Fibroblast of the aortic adventitia (primary cell): ENCODE measurements around the gene ZNF736. TPM values are rescaled to one million over a fixed set of nuclear protein-coding genes. Genes with fewer than 3 reads are reported as not detected.
"Not testable (repeated sequence)": the region's sequence is repeated elsewhere in the genome, so short reads cannot be mapped to it uniquely, and the experiment has no call there.

Experiments used
- DNase-seq: peaks from one replicate; pipeline ENCODE4 v3.0.0-alpha.2; 2010; ENCODE audit warnings: low read depth
- H3K4me3 ChIP-seq: 2 replicates; pipeline ENCODE4 v1.5.1; 2011; ENCODE audit warnings: low read depth, mild to moderate bottlenecking, control low read depth, low read length, moderate library complexity
- total RNA-seq: library from RNA; depleted of rRNA; stranded (reverse); fragments of >200 nt; gene quantifications from 2 replicates; pipeline ENCODE4 v1.2.3, GENCODE V29; 2012; ENCODE audit warnings: low replicate concordance
- TF ChIP-seq, protein P1 (sequence below): IDR thresholded peaks from 2 replicates; pipeline ENCODE4 v1.5.1; 2011; ENCODE audit warnings: mild to moderate bottlenecking, low read length, control low read depth, inconsistent platforms; ENCODE audit not compliant: insufficient read depth

Gene ZNF736
- total RNA-seq, 1 donor, result 11.5 TPM

DNA sequence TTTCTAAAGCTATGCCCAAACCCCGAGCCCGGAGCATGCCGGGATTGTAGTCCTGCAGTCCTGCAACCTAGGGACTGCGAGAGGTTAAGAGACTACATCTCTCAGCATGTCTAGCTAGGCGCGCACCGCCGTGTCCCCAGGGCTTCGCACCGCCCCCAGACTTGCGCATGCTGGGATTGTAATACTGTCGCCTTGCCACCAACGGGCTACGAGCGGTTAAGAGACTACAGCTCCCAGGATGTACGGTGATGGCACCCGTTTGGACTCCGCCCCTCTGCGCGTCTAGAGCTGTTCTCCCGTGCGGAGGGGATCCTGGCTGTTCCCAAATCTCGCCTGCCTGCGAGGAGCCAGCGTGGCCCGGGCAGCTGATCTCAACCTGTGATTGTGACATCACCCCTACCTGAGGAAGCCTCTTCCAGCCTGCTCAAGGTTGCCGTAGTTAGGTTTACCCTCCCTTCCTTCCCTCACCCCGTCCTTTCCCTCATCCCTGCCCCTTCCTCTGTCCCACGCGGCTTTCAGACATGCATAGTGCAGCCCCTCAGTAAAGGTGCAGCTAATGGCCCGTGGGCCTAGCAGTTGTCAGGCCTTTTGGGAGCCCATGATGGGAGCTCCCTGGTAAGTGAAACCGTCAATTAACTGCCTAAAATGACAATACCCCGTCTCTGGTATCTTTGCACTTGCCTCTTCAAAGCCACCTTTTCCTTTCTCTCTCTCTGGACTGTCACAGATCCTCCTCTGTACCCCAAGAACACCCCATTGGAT is 6.3 kb upstream of the ZNF736 start:
- DNase-seq, result peak; percentile 73
- peak overlapping the region; percentile 69 for H3K4me3 ChIP-seq
- TF ChIP-seq, protein P1, sequence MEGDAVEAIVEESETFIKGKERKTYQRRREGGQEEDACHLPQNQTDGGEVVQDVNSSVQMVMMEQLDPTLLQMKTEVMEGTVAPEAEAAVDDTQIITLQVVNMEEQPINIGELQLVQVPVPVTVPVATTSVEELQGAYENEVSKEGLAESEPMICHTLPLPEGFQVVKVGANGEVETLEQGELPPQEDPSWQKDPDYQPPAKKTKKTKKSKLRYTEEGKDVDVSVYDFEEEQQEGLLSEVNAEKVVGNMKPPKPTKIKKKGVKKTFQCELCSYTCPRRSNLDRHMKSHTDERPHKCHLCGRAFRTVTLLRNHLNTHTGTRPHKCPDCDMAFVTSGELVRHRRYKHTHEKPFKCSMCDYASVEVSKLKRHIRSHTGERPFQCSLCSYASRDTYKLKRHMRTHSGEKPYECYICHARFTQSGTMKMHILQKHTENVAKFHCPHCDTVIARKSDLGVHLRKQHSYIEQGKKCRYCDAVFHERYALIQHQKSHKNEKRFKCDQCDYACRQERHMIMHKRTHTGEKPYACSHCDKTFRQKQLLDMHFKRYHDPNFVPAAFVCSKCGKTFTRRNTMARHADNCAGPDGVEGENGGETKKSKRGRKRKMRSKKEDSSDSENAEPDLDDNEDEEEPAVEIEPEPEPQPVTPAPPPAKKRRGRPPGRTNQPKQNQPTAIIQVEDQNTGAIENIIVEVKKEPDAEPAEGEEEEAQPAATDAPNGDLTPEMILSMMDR, result no peak

DNA sequence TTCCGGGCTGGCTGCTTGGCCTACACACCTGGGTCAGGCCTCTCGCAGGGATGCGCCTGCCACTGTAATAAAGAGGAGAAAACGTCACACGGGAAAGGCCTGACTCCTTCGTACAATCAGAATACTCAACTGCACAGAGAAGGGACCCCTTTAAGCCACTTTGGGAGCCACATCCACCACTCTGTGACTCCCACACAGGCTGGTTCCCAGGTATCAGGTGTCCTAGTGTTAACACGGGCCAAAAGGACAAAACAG is 5.8 kb upstream of the ZNF736 start:
- DNase-seq, result no peak
- TF ChIP-seq, protein P1, result no peak
- H3K4me3 ChIP-seq, result peak overlapping the region; percentile 69

- DNase-seq, result no peak
- TF ChIP-seq, protein P1, result no peak
- no peak overlapping the region for H3K4me3 ChIP-seq
Observed at GRCh38 chr7:64310426-64310825, 3.3 kb upstream of the ZNF736 start.

DNA sequence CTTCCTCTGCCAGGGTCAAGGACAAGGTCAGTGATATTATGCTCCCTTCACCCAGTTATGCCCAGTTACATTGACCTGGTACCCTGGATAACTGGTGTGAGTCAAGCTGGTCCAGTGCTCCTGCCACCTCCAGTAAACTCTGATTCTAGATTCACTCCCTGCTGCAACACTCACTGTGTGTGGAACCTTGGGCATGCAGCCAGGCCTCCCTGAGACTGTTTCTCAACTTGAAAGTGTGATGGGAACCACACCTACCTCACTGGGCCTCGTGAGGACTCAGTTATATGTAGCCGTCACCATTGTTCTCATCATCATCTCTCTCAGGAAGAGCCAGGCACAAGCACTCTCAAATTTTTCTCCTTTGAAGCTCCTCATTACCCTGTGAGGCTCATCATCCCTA is 935 bp upstream of the ZNF736 start:
- TF ChIP-seq, protein P1, result no peak
- DNase-seq, result no peak
- no peak overlapping the region for H3K4me3 ChIP-seq

DNA sequence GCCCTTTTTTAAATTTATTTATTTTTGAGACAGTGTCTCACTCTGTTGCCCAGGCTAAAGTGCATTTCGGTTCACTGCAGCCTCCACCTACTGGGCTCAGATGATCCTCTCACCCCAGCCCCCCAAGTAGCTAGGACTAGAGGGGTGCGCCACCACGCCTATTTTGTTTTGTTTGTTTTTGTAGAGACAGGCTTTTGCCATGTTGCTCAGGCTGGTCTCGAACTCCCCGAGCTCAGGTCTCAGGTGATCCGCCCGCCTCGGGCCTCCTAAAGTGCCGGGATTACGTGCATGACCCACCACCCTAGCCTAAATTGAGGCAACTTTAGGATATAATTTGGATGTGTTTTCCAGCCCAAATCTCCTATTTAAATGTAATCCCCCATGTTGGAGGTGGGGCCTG is 805 bp downstream of the ZNF736 start:
- H3K4me3 ChIP-seq, result peak overlapping the region; percentile 95
- peak; percentile 2 for DNase-seq
- TF ChIP-seq, protein P1, result no peak

- H3K4me3 ChIP-seq, DNase-seq: not testable (repeated sequence)
Observed at GRCh38 chr7:64316031-64316742, 2.4 kb downstream of the ZNF736 start.

DNA sequence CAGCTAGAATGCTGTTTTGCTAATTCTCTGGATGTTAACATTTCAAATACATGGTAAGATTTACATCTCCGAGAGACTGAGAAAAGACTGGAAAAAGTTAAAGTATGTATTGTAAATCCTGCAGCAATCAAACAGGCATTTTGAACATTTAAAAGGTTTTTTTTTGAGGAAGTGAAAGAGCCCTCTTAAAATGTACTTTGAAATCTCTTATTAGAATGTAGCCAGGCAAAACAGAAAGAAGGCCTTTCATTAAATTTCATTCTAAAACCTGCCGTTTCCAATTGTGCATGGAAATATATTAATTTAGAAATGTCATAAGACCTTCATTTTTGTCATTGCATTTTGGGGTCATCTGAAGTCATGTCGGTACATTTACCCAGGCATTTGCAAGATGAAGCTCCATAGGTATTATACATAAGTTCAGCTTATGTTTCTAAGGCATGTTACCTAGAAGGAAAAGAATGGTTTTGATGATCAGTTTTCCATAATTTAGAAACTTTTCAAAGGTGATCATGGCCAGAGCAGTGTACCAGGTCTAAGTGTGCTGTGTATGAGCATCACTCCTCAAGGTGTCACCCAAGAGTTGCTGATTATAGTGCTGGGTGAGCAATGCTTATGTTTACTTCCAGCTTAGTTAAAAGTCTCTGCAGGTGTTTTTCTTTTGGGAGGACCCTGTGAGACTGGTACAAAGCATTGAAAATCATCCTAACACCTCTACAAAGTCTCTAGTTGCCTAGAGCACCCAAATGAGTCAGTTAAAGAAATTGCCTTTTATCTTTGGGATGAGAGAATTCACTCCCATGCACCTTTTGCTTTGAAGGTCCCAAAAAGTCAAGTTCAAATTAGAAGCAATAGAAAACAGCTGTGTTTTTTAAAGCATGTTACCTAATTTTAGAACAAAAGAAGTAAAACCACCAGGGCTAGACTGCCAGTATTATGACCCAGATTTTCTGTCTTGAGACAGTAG is 7.1 kb downstream of the ZNF736 start:
- TF ChIP-seq, protein P1, result no peak
- no peak overlapping the region for H3K4me3 ChIP-seq
- no peak for DNase-seq

- H3K4me3 ChIP-seq, DNase-seq: not testable (repeated sequence)
Observed at GRCh38 chr7:64324166-64324565, 10.4 kb downstream of the ZNF736 start.

GRCh38 chr7:64348713-64349210 is 35.0 kb downstream of the ZNF736 start:
- DNase-seq, H3K4me3 ChIP-seq: not testable (repeated sequence)
